AG09309 (cell line): Measurements from ENCODE around the gene RIT2.
A peak's percentile ranks its signal among the peaks of the same experiment; 100 is the strongest.

Source experiments
- DNase-seq: peaks from one replicate; pipeline ENCODE4 v3.0.0-alpha.2; 2010; ENCODE audit warnings: low read depth
- H3K4me3 ChIP-seq: 2 replicates; pipeline ENCODE4 v1.5.1; 2011; ENCODE audit warnings: mild to moderate bottlenecking, low read depth, low read length, moderate library complexity; ENCODE audit not compliant: control insufficient read depth
- CTCF ChIP-seq: IDR thresholded peaks from 2 replicates; pipeline ENCODE4 v1.5.1; 2011; ENCODE audit warnings: mild to moderate bottlenecking, low read depth, low read length, inconsistent platforms; ENCODE audit not compliant: insufficient read depth, control insufficient read depth; ENCODE audit errors: missing control alignments

RIT2 gene

GRCh38 chr18:42730272-42730671 is 385.2 kb downstream of the RIT2 start:
- TF ChIP-seq CTCF = peak; percentile 0
- no peak overlapping the region for H3K4me3 ChIP-seq
- DNase-seq = no peak

DNA sequence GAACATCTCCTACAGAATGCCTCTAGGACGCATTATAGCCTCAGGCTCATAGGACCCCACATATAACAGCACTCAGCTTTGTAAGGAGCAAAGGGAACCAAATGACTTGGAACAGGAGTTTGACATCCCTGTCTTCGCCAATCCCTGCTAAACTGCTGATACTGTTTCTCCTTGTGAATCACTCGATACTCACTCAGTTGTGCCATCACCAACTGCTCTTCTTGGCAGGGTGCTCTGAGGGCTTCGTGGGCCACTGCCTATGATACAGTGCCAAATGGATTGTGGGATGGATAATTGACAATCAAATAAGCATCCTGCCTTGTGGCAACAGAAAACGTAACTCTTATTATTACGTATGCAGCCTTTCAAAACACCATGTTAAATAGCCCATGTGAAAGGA is 396.3 kb downstream of the RIT2 start:
- DNase-seq = no peak
- H3K4me3 ChIP-seq = no peak overlapping the region
- TF ChIP-seq CTCF = no peak

DNA sequence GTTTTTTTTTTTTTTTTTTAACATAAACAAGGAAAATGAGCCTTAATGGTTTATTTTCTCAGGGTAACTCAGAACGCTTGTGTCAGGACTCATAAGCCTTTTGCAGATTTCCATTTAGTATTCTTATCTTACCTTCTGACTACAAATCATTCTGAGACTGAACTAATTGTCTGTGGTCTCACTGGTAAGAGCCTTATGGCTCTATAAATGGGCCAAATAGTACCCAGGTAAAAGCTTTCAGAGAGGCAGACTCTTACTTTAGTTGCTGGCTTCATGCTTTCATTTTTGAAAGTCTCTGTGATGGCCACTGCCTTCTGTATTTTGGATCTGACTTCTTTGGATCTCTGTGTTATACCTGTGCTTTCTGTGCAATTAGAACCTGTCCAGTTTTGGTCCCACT is 403.4 kb downstream of the RIT2 start:
- TF ChIP-seq CTCF = no peak
- no peak for DNase-seq
- no peak overlapping the region for H3K4me3 ChIP-seq

GRCh38 chr18:42707080-42707479 is 408.4 kb downstream of the RIT2 start:
- H3K4me3 ChIP-seq = no peak overlapping the region
- no peak for DNase-seq
- no peak for TF ChIP-seq CTCF

DNA sequence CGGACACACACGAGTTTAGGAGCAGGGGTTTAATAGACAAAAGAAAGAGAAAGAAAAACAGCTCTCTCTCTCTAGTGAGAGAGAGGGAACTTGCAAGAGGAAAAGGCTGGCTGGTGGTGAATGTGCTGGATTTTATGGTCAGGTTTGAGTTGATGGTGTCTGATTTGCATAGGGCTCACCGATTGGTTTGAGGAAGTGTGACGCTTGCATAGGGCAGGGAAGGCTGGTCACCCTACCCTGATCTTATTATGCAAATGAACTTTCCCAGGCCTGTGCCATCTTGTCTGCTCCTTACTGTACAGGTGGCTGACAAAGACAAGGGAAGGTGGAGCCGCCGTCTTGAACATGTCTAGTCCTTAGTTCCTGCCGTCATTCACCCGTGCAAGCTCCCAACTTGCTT is 408.9 kb downstream of the RIT2 start:
- no peak for DNase-seq
- TF ChIP-seq CTCF = no peak
- no peak overlapping the region for H3K4me3 ChIP-seq

- no peak for TF ChIP-seq CTCF
- no peak for DNase-seq
- no peak overlapping the region for H3K4me3 ChIP-seq
These were observed 409.4 kb downstream of the RIT2 start for GRCh38 chr18:42706029-42706608.
